GM21423 (cell line): ENCODE data around the gene MYO3B.
"Not testable (repeated sequence)": the region's sequence is repeated elsewhere in the genome, so short reads cannot be mapped to it uniquely, and the experiment has no call there.

Experiments
- ATAC-seq: cut with Tn5 transposase; IDR thresholded peaks from one replicate; pipeline ENCODE4 v1.9.1; 2021; ENCODE audit warnings: mild to moderate bottlenecking, moderate library complexity; ENCODE audit not compliant: unreplicated experiment

Gene MYO3B

GRCh38 chr2:170462433-170463205 is 284.7 kb downstream of the MYO3B start:
- ATAC-seq: no peak

GRCh38 chr2:170463206-170463537 is 285.2 kb downstream of the MYO3B start:
- ATAC-seq: no peak

- no peak for ATAC-seq
These were observed 286.3 kb downstream of the MYO3B start for GRCh38 chr2:170464268-170464667.

GRCh38 chr2:170465241-170465640 is 287.3 kb downstream of the MYO3B start:
- ATAC-seq: no peak

- no peak for ATAC-seq
These were observed 288.7 kb downstream of the MYO3B start for GRCh38 chr2:170466632-170467031.

- ATAC-seq: no peak
These were observed 289.8 kb downstream of the MYO3B start for GRCh38 chr2:170467568-170468422.

GRCh38 chr2:170468557-170468956 is 290.6 kb downstream of the MYO3B start:
- no peak for ATAC-seq

GRCh38 chr2:170472498-170472897 is 294.6 kb downstream of the MYO3B start:
- ATAC-seq: not testable (repeated sequence)

- no peak for ATAC-seq
These were observed 297.9 kb downstream of the MYO3B start for GRCh38 chr2:170475878-170476277.

GRCh38 chr2:170477630-170478029 is 299.7 kb downstream of the MYO3B start:
- ATAC-seq: no peak

GRCh38 chr2:170481201-170481600 is 303.3 kb downstream of the MYO3B start:
- ATAC-seq: no peak

GRCh38 chr2:170484552-170484951 is 306.6 kb downstream of the MYO3B start:
- ATAC-seq: no peak

- ATAC-seq: no peak
These were observed 307.5 kb downstream of the MYO3B start for GRCh38 chr2:170485254-170486026.

- ATAC-seq: no peak
These were observed 308.8 kb downstream of the MYO3B start for GRCh38 chr2:170486730-170487129.

GRCh38 chr2:170488807-170489206 is 310.9 kb downstream of the MYO3B start:
- ATAC-seq: no peak

- no peak for ATAC-seq
These were observed 314.1 kb downstream of the MYO3B start for GRCh38 chr2:170492010-170492409.

GRCh38 chr2:170493426-170494097 is 315.6 kb downstream of the MYO3B start:
- ATAC-seq: no peak

GRCh38 chr2:170495896-170496295 is 317.9 kb downstream of the MYO3B start:
- no peak for ATAC-seq

- no peak for ATAC-seq
These were observed 320.7 kb downstream of the MYO3B start for GRCh38 chr2:170498619-170499018.

- no peak for ATAC-seq
These were observed 322.2 kb downstream of the MYO3B start for GRCh38 chr2:170500104-170500503.

GRCh38 chr2:170500770-170501169 is 322.8 kb downstream of the MYO3B start:
- ATAC-seq: no peak
